ENCODE measurements around the gene IWS1.
A peak's percentile ranks its signal among the peaks of the same experiment; 100 is the strongest.
"Not testable (repeated sequence)": the region's sequence is repeated elsewhere in the genome, so short reads cannot be mapped to it uniquely, and the experiment has no call there.

Gene IWS1

GRCh38 chr2:127526132-127527000 lies at the start of gene IWS1:
Gene IWS1, minus strand, starts transcription at chr2:127526489. Its CDS starts 281 bp downstream, at chr2:127526208.
- DNase-seq, result peak; percentile 99

GRCh38 chr2:127575941-127576432 lies 49.7 kb upstream of the IWS1 start:
- no peak for DNase-seq

- no peak for DNase-seq
Observed at GRCh38 chr2:127575185-127575765, 49.0 kb upstream of the IWS1 start.

GRCh38 chr2:127574656-127575055 lies 48.4 kb upstream of the IWS1 start:
- DNase-seq, result no peak

GRCh38 chr2:127573771-127574170 lies 47.5 kb upstream of the IWS1 start:
- DNase-seq, result no peak

- no peak for DNase-seq
Observed at GRCh38 chr2:127573298-127573697, 47.0 kb upstream of the IWS1 start.

GRCh38 chr2:127572841-127573240 lies 46.6 kb upstream of the IWS1 start:
- DNase-seq, result no peak

GRCh38 chr2:127572352-127572751 lies 46.1 kb upstream of the IWS1 start:
- not testable (repeated sequence) for DNase-seq

GRCh38 chr2:127570282-127571250 lies 44.3 kb upstream of the IWS1 start:
- DNase-seq, result no peak

- no peak for DNase-seq
Observed at GRCh38 chr2:127569666-127570065, 43.4 kb upstream of the IWS1 start.

- DNase-seq, result no peak
Observed at GRCh38 chr2:127568128-127568527, 41.8 kb upstream of the IWS1 start.

- DNase-seq, result no peak
Observed at GRCh38 chr2:127567351-127567854, 41.1 kb upstream of the IWS1 start.

- DNase-seq, result no peak
Observed at GRCh38 chr2:127566576-127566975, 40.3 kb upstream of the IWS1 start.

- no peak for DNase-seq
Observed at GRCh38 chr2:127566139-127566417, 39.8 kb upstream of the IWS1 start.

GRCh38 chr2:127565261-127566138 lies 39.2 kb upstream of the IWS1 start:
- DNase-seq, result no peak

GRCh38 chr2:127564429-127565260 lies 38.4 kb upstream of the IWS1 start:
- no peak for DNase-seq

GRCh38 chr2:127563458-127564428 lies 37.5 kb upstream of the IWS1 start:
- DNase-seq, result no peak

GRCh38 chr2:127562936-127563335 lies 36.6 kb upstream of the IWS1 start:
- no peak for DNase-seq

- no peak for DNase-seq
Observed at GRCh38 chr2:127561371-127561770, 35.1 kb upstream of the IWS1 start.

GRCh38 chr2:127560931-127561280 lies 34.6 kb upstream of the IWS1 start:
- DNase-seq, result no peak
